Pulmonary artery endothelial cell (primary cell): ENCODE data around the gene CYP4F22. TPM values are rescaled to one million over a fixed set of nuclear protein-coding genes. Genes with fewer than 3 reads are reported as not detected.
"Not testable (repeated sequence)": the region's sequence is repeated elsewhere in the genome, so short reads cannot be mapped to it uniquely, and the experiment has no call there.

Experiments
- DNase-seq: peaks from one replicate; pipeline ENCODE4 v3.0.0-alpha.2; 2011; ENCODE audit warnings: low read depth, low spot score
- total RNA-seq: library from RNA; depleted of rRNA; stranded (reverse); fragments of >200 nt; gene quantifications from 2 replicates; pipeline ENCODE4 v1.2.3, GENCODE V29; 2014

The CYP4F22 gene
- total RNA-seq, 1 donor from 2014 or later = not detected

DNA sequence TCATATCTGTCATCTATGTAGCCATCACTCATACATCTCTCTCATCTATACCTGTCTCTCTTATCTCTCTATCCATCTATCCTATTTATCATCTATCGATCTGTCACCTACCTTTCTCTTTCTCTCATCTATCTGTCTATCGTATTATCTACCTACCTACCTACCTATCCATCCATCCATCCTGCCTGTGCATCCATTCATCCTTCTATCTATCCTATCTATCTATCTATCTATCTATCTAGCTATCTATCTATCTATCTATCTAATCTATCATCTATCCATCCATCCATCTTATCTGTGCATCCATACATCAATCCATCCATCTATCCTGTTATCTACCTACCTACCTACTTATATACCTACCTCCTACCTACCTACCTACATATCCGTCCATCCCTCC lies 62.1 kb downstream of the CYP4F22 start:
- no peak for DNase-seq

DNA sequence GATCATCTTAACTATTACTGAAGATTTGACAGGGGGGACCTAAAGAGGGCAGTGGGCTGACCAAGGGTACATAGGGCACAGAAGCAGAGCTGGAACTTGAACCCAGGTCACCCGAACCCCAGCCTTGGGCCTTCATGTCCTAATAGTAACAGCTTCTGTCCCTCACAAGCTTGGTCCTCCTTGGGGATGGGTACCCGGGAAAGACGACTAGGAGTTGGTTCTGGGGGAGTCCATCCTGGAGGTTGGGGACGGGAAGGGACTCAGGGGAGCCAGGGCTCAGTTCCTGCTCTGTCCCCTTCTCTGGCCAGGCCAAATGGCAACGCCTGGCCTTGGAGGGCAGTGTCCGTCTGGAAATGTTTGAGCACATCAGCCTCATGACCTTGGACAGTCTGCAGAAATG lies 67.1 kb downstream of the CYP4F22 start:
- no peak for DNase-seq

DNA sequence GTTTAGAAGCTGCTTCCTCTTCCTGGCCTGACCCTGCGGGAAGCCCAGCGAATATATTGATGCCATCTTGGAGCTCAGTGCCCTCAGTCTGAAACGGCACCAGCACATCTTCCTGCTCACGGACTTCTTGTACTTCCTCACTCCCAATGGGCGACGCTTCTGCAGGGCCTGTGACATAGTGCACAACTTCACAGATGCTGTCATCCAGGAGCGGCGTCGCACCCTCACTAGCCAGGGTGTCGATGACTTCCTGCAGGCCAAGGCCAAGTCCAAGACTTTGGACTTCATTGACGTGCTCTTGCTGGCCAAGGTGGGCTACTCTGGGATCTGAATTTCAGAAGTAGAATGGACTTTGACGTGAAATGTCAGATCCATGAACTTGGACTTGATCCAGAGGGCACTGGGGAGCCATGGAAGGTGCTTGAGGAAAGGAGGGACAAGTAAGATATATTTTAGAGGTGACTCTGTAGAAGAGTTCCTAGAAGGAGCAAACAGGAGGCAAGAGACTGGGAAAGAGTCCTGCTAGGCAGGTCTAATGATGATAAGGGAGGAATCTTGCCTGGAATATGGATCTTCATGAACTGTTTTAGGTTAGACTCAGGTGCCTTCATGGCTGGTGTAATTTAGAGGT lies 68.3 kb downstream of the CYP4F22 start:
- no peak for DNase-seq

DNA sequence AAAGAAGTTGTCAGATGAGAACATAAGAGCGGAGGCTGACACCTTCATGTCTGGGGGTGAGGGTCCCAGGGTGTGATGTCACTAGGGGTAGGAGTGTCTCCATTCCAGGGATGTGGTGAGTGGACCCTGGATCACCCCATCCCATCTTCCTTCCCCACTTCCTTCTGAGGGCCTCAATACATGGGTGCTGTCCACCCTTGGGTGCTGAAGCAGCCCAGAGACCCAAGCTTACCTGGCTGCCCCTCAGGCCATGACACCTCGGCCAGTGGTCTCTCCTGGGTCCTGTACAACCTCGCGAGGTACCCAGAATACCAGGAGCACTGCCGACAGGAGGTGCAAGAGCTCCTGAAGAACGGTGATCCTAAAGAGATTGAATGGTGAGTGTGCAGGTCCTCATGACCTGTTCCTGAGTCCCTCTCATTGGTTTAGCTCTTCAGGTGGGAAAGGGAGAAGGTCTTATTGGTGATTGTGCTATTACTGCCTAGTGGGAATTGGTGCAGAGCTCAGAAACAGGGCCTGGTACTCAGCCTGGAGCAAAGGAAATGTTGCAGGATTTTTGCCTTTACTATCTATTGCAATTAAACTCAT lies 69.0 kb downstream of the CYP4F22 start:
- no peak for DNase-seq

DNA sequence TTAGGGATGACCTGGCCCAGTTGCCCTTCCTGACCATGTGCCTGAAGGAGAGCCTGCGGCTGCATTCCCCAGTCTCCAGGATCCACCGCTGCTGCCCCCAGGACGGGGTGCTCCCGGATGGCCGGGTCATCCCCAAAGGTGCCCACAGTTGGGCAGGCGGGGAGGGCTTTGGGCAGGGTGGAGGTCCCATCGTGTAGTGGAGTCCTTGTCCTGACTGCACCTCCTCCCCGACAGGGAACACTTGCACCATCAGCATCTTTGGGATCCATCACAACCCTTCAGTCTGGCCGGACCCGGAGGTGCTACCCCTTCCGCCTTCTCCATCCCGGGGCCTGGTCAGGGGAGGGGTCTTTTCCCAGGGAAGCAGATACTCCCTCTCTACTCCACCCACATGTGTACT lies 75.0 kb downstream of the CYP4F22 start:
- no peak for DNase-seq

DNA sequence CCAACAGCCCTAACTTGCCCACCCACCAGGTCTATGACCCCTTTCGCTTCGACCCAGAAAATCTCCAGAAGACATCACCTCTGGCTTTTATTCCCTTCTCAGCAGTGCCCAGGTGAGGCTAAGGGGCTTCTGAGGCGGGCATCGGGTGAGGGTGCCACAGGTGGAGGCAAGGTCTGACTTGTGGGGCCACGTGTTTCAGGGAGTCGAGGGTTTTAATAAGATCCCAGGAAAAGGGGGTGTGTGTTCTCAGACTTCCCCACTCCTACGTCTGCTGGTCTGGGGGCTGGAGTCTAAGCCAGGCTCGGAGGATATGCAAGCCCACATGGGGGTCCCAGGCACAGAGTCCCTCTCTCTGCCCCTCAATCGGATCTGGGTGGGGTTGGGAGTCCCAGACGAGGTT lies 75.8 kb downstream of the CYP4F22 start:
- DNase-seq = no peak

DNA sequence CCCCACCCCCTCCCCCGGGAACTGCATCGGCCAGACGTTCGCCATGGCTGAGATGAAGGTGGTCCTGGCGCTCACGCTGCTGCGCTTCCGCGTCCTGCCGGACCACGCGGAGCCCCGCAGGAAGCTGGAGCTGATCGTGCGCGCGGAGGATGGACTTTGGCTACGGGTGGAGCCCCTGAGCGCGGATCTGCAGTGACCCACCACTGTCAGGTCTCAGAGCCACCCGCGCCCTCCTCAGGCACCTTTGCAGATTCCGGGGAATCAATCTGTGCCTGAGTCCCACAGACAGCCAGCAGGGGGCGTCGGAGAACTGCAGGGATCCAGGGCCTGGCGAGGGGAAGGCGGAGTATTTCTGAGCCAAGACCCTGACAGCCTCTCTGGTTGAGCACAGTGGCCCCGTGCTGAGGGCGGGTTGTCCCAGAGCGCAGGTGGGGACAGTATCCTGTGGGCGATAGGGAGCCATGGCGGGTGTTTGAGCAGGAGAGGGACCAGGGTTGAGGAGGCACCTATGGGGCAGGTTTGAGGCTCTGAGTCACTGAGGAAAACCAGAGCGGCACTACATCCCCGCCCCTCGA lies 76.3 kb downstream of the CYP4F22 start:
- peak; percentile 7 for DNase-seq

DNA sequence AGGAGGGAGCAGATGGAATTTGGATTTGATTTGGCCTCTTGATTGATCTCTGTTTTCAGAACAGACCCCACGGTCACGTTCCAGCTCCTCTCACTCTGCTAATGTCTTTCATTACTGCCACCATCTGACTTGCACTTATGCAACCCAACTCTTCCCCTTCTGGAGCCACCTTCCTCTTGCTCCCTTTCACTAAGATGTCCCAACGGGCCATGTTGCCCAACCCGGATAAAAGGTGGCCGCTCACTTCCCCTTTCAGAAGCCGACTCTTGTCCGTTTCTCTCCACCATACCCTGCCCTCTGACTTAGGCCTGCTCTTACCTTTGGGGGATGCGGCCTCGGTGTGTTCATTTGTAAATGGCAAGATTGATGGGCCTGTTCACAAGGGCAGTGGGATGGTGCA lies 79.3 kb downstream of the CYP4F22 start:
- no peak for DNase-seq

DNA sequence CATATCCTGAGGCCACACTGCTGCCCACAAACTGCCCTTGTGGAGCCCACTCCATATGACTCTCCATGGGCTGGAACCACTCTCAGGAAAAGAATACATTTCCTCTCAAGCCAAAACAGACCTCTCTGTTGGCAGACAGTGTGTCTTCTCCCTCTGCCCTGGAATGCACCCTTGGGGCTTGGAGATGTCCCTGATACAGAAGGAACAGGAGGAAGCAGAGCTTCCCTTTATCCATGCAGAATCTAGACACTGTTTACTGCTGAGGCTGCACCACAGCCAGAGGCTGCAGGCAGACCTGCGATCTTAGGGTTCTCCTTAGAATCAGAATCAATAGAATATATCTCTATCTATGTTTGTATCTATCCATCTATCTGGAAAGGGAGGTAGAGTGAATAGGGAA lies 79.9 kb downstream of the CYP4F22 start:
- no peak for DNase-seq

DNA sequence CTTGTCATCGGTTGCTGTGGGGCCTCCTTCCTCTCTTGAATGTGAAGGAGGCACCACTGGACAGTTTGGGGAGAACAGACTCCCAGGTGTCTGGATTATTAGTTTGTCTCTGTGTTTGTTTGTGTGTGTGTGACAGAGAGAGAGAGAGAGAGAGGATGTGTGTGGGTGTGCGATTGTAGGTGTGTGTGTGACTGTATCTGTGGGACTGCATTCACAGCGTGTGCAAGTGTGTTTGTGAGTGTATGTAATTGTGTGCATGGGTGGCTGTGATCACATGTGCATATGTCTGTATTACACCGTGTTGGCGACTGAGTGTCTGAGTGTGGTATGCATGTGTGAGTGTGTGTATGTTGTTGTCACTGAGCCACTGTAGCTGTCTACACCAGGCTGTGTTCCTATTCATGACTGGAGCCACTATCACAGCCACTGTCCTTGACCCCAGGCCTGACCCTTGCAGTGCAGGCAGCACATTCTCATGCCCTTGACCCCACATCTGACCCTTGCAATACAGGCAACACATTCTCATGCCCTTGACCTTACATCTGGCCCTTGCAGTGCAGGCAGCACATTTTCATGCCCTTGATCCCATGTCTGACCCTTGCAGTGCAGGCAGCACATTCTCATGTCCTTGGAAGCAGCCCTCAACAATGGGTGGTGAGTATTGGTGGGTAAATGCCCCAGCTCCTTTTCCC lies 81.6 kb downstream of the CYP4F22 start:
- no peak for DNase-seq

DNA sequence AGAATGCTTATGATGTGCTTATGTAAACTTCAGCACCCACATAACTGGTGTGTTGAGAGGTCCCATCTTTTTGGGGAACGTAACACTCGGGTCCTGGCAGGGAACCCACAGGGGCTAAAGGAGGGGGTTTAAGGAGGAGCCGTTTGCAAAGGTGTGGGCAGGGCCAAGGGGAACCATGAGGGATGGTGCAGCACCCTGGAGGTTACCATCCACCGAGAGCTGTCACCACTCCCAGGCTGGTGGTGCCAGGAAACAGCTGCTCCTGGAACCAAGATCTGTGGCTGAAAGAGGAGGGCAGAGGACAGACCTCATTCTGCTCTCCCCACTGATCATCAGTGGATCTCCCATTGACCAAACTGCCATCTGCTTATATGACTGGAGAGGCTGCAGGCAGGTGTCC lies 83.5 kb downstream of the CYP4F22 start:
- no peak for DNase-seq

DNA sequence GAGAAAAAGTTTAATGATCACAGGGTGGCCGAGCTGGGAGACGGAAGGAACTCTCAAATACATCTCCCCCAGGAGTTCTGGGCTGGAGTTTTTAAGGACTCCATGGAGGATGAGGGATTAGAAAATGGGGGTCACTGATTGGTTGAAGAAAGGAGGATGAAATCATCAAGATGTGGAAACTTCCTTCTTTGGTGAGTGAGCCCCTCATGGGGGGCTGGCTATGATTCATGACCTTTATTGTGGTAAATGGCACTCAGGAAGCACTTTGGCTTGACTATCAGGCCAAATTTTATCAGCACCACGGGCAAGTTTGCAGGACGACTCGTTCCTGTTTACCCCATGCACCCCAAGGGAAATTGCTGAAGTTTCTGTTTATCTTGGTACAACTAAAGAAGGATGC lies 84.2 kb downstream of the CYP4F22 start:
- DNase-seq = not testable (repeated sequence)

DNA sequence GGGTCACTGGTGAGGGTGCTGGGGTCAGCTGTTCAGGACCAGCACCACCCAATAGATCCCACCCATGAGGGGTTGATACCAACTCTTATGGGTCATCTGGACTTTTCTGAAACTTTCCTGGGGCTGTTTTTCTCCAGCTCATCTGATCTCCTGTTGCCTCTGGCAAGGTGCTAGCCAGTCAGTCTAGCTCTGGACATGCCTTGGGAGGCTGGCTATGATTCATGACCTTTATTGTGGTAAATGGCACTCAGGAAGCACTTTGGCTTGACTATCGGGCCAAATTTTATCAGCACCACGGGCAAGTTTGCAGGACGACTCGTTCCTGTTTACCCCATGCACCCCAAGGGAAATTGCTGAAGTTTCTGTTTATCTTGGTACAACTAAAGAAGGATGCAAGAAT lies 85.4 kb downstream of the CYP4F22 start:
- not testable (repeated sequence) for DNase-seq

DNA sequence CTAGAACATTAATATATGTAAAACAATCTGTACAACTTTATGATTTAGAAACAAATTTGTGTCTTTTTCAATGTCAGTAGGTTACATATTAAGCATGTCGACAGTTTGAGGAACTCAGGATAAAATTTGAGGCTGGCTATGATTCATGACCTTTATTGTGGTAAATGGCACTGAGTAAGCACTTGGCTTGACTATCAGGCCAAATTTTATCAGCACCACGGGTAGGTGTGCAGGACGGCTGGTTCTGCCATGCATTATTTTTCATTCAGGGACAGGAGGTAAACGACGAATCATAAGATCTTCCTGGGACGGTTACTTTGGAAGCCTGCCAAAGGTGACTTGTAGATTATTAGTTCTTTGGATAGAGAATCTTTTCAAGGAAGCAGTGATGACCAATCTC lies 86.7 kb downstream of the CYP4F22 start:
- no peak for DNase-seq

Other genes starting within 250 kb of the CYP4F22 start
- gene BRD4, start 176.0 kb upstream of the CYP4F22 start, total RNA-seq = 10.0 and 12.3 TPM in 2 replicates
- gene AKAP8, start 128.7 kb upstream of the CYP4F22 start, total RNA-seq = 18.4 and 19.4 TPM in 2 replicates
- gene AKAP8L, start 89.5 kb upstream of the CYP4F22 start, total RNA-seq = 53.5 and 62.0 TPM in 2 replicates
- 6.0 and 8.5 TPM in 2 replicates for gene WIZ, start 58.6 kb upstream of the CYP4F22 start, total RNA-seq
- gene RASAL3, start 44.0 kb upstream of the CYP4F22 start, total RNA-seq = 0.60 and 0.79 TPM in 2 replicates
- 0.04 TPM in 1 of 2 replicates, not detected in the other for gene PGLYRP2, start 29.0 kb upstream of the CYP4F22 start, total RNA-seq
- gene CYP4F8, start 106.7 kb downstream of the CYP4F22 start, total RNA-seq = not detected in 2 replicates
- 0.04 and 0.07 TPM in 2 replicates for gene CYP4F3, start 132.4 kb downstream of the CYP4F22 start, total RNA-seq
- gene CYP4F12, start 164.6 kb downstream of the CYP4F22 start, total RNA-seq = not detected in 2 replicates
- gene OR10H2, start 219.5 kb downstream of the CYP4F22 start, total RNA-seq = not detected in 2 replicates
- gene OR10H3, start 229.5 kb downstream of the CYP4F22 start, total RNA-seq = not detected in 2 replicates